ENCODE data around the gene SSR2.

SSR2 gene

GRCh38 chr1:155960081-155960745 is 60.5 kb downstream of the SSR2 start:
- no peak overlapping the region for H3K4me3 ChIP-seq (ENCODE audit: low read depth, low read length)
- no peak for DNase-seq (ENCODE audit: low read depth)

Data from skeletal muscle cell (primary cell).